Peyer's patch (tissue), 4 donors: Measurements from ENCODE around the gene F13A1. TPM values are rescaled to one million over a fixed set of nuclear protein-coding genes. Genes with fewer than 3 reads are reported as not detected.

Experiments used
- DNase-seq, 3 donors: peaks; one replicate each; pipeline ENCODE4 v3.0.0-alpha.2; 2017 to 2019
- H3K27ac ChIP-seq, 4 donors: fragments of 200-600 bp; sonication (generic); one replicate each; pipeline ENCODE4 v1.5.1; 2016 to 2019
- H3K27me3 ChIP-seq, 2 donors: fragments of 200-600 bp; sonication (generic); one replicate each; pipeline ENCODE4 v1.5.1; 2019
- H3K36me3 ChIP-seq, 3 donors: fragments of 200-600 bp; sonication (generic); one replicate each; pipeline ENCODE4 v1.5.1; 2016 to 2019
- H3K4me1 ChIP-seq, 4 donors: fragments of 200-600 bp; sonication (generic); one replicate each; pipeline ENCODE4 v1.5.1; 2016 to 2019
- H3K4me3 ChIP-seq, 4 donors: fragments of 200-600 bp; sonication (generic); 1 replicate in 3 of 4; 2 replicates in 1 of 4; pipeline ENCODE4 v1.5.1; 2016 to 2019; ENCODE audit warnings: mild to moderate bottlenecking in 1 of 4
- H3K9me3 ChIP-seq, 4 donors: fragments of 200-600 bp; sonication (generic); one replicate each; pipeline ENCODE4 v1.5.1; 2016 to 2019; ENCODE audit warnings: mild to moderate bottlenecking in 1 of 4
- POLR2A ChIP-seq, 2 donors: fragments of 450-650 bp; IDR thresholded peaks; one replicate each; pipeline ENCODE4 v1.5.1; 2017; ENCODE audit warnings: antibody characterized with exemption in 2 of 2, mild to moderate bottlenecking in 2 of 2, moderate library complexity in 2 of 2
- total RNA-seq, 4 donors: library from RNA; depleted of rRNA; stranded (reverse); fragments of >200 nt; gene quantifications; one replicate each; pipeline ENCODE4 v1.1.0, GENCODE V29; 2016
- TF ChIP-seq, protein P1 (sequence below), 6 experiments: fragments of 450-650 bp in 4 of 6; fragments of 200-600 bp in 2 of 6; sonication (generic) in 1 of 6; IDR thresholded peaks; one replicate each; pipeline ENCODE4 v1.5.1; 2017 to 2019; ENCODE audit warnings: antibody characterized with exemption in 6 of 6, mild to moderate bottlenecking in 3 of 6, moderate library complexity in 1 of 6

Gene F13A1
- total RNA-seq, 4 donors from 2014 or later, result 13.0 to 29.7 (median 25.5) TPM

DNA sequence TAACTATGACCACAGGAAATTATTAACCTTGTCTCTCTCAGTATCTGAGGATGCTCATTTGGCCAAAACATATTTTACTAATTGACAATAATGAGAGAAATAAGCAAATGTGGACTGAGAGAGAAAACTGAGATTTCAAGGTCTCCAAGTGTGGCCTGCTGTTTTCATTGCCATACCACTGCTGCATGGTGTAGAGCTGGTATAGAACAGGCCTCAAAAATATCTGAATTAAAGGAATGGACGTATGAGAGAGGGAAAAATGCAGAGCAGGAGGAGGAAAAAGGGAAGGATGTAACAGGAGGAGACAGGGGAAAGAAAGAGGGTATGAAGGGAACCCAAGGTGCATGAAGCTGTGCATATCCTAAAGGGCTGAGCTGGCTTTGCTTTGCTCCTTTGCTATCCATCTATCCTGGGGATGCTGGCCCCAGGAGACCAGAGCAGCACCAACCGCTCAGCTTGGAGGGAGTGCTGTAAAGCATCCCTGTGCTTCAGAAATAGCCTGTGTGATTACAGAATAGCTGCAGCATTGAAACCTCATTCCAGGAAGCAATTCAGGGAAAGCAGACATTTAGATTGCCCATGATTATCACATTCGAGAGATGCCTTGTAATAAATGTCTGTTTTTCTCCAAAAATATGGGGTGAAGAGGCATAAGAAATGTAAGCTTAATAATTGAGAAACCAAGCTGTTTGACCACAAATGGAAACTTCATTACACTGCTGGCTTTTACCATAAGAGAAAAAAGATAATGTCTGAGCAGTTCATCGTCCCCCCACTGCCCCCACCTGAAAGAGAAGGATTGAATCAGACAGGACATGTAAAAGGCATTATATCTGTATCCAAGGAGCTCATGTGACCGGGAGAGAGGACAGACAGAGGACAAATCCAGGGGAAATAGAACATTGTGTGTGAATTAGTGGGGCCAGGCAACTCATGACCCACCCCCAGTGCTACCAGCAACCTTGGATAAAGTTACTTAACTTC lies 80.6 kb downstream of the F13A1 start:
- no peak for DNase-seq
- Histone ChIP-seq H3K27ac (no peak overlapping the region), H3K4me1 (no peaks in the 10 kb centered on the region), H3K9me3 (no peaks in the 10 kb centered on the region), H3K27me3 (no peaks in the 10 kb centered on the region), H3K36me3 (no peaks in the 10 kb centered on the region), H3K4me3 (no peak overlapping the region)
- TF ChIP-seq POLR2A (IDR thresholded peaks at IDR 0.05), result no peak
- TF ChIP-seq, protein P1, sequence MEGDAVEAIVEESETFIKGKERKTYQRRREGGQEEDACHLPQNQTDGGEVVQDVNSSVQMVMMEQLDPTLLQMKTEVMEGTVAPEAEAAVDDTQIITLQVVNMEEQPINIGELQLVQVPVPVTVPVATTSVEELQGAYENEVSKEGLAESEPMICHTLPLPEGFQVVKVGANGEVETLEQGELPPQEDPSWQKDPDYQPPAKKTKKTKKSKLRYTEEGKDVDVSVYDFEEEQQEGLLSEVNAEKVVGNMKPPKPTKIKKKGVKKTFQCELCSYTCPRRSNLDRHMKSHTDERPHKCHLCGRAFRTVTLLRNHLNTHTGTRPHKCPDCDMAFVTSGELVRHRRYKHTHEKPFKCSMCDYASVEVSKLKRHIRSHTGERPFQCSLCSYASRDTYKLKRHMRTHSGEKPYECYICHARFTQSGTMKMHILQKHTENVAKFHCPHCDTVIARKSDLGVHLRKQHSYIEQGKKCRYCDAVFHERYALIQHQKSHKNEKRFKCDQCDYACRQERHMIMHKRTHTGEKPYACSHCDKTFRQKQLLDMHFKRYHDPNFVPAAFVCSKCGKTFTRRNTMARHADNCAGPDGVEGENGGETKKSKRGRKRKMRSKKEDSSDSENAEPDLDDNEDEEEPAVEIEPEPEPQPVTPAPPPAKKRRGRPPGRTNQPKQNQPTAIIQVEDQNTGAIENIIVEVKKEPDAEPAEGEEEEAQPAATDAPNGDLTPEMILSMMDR (IDR thresholded peaks at IDR 0.05), result no peak

DNA sequence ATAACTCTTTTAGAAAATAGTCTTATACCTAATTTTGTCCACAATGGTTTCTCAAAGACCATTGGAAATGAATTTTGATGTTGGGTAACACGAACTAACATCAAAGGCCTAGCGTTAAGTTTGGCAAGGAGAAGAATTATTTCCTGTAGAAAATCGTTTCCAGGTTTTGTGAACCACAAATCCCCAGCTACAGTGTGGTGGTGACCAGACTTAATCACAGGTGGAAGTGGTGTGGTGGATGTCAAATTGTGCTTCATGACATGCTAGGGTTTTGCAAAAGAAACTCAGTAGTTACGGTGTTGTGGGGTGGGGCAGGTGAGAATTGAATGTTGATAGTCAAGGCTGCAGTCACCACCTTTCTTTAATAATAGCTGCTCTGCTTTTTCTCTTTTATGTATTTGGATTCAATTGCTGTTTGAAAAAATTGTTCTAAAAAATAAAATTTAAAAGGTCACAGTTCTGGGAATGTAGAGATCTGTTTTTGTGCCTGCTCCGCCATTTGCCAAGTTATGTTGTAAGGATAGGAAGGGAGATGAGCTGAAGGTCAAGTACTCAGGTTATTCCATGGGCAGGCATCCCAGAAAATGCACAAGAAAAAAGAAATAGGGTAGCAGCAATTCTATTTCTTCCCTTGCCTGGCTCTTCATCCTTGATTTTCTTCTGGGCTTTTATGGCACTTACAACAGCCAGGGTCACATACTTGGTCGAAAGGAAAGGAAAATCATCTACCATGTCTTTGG lies 83.6 kb downstream of the F13A1 start:
- no peak overlapping the region for H3K27ac ChIP-seq
- H3K4me3 ChIP-seq, result no peak overlapping the region
- DNase-seq, result no peak
- TF ChIP-seq, protein P1 (IDR thresholded peaks at IDR 0.05), result no peak
- no peak for TF ChIP-seq POLR2A (IDR thresholded peaks at IDR 0.05)
- H3K36me3 ChIP-seq, result no peaks in the 10 kb centered on the region
- H3K9me3 ChIP-seq, result no peaks in the 10 kb centered on the region
- H3K27me3 ChIP-seq, result no peaks in the 10 kb centered on the region
- H3K4me1 ChIP-seq, result no peaks in the 10 kb centered on the region

DNA sequence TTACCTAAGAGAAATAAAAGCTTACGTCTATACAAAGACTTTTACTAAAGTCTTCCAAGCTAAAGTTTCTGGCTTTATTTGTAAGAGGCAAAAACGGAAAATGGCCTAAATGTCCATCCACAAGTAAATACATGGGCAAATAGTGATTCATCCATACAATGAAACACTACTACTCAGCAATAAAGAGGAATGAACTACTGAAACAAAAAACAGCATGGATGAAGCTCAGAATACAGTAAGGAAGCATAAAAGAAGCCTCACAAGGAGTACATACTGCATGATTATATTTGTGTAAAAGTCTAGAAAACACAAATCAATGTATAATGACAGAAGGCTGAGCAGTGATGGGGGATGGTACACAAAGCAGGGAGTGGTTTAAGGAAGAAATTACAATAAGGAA lies 84.7 kb downstream of the F13A1 start:
- no peak for DNase-seq
- TF ChIP-seq, protein P1 (IDR thresholded peaks at IDR 0.05), result no peak
- no peak for TF ChIP-seq POLR2A (IDR thresholded peaks at IDR 0.05)
- H3K27me3 ChIP-seq, result no peaks in the 10 kb centered on the region
- H3K9me3 ChIP-seq, result no peaks in the 10 kb centered on the region
- H3K4me1 ChIP-seq, result no peaks in the 10 kb centered on the region
- H3K36me3 ChIP-seq, result no peaks in the 10 kb centered on the region
- no peak overlapping the region for H3K27ac ChIP-seq
- H3K4me3 ChIP-seq, result no peak overlapping the region

DNA sequence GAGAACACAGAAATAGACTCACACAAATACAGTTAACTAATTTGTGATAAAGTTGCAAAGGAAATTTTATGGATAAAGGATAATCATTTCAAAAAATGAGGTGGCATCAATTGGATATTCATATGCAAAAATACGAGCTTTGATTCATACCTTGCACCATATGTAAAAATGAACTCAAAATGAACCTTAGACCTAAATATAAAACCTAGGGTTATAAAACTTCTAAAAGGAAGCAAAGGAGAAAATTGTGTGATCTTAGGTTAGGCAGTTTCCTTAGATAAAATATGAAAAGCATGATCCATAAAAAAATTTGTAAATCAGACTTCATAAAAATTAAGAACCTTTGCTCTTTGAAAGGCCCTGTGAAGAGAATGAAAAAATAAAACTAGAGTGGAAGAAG lies 85.5 kb downstream of the F13A1 start:
- no peak overlapping the region for H3K4me3 ChIP-seq
- peaks cover 0 to 3% (median 0%) of the 10 kb centered on the region in 4 donors for H3K4me1 ChIP-seq
- no peak for TF ChIP-seq POLR2A (IDR thresholded peaks at IDR 0.05)
- TF ChIP-seq, protein P1 (IDR thresholded peaks at IDR 0.05), result no peak
- H3K27me3 ChIP-seq, result no peaks in the 10 kb centered on the region
- H3K27ac ChIP-seq, result no peak overlapping the region
- no peaks in the 10 kb centered on the region for H3K9me3 ChIP-seq
- H3K36me3 ChIP-seq, result no peaks in the 10 kb centered on the region
- no peak for DNase-seq

DNA sequence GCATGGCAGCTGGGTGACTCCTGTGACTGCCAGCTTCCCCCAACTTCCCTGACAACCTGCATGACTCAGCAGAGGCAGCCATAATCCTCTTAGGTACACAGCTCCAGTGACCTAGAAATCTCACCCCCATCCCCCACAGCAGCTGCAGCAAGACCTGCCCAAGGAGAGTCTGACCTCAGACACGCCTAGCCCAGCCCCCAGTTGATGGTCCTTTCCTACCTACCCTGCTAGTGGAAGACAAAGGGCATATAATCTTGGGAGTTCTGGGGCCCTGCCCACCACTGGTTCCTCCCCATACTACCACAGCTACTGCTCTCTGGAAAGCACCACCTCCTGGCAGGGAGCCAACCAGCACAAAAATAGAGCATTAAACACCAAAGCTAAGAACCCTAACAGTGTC lies 90.2 kb downstream of the F13A1 start:
- Histone ChIP-seq H3K27me3 (no peaks in the 10 kb centered on the region), H3K36me3 (no peaks in the 10 kb centered on the region), H3K4me3 (no peak overlapping the region), H3K4me1 (peaks cover 0 to 6% (median 0%) of the 10 kb centered on the region in 4 donors), H3K27ac (peak overlapping the region in 1 of 4 donors; percentile 5), H3K9me3 (no peaks in the 10 kb centered on the region)
- no peak for TF ChIP-seq POLR2A (IDR thresholded peaks at IDR 0.05)
- TF ChIP-seq, protein P1 (IDR thresholded peaks at IDR 0.05), result no peak
- peak in 2 of 3 donors; percentile 84 to 85 for DNase-seq
